Inflammatory macrophage treated with lipopolysaccharide for 4 hours (primary cell): ENCODE data around the gene USP53.
"Not testable (repeated sequence)": the region's sequence is repeated elsewhere in the genome, so short reads cannot be mapped to it uniquely, and the experiment has no call there.

ENCODE experiments used
- DNase-seq: peaks from one replicate; pipeline ENCODE4 v3.0.0-alpha.2; 2020

The USP53 gene

GRCh38 chr4:119321921-119322687, 109.6 kb downstream of the USP53 start, which contains the start of gene FABP2:
TSS of gene FABP2 (minus strand) at chr4:119322138. CDS start at chr4:119322102, 36 bp downstream.
- no peak for DNase-seq

GRCh38 chr4:119328695-119329094, 116.2 kb downstream of the USP53 start:
- no peak for DNase-seq

- DNase-seq = no peak
These were observed 117.5 kb downstream of the USP53 start for GRCh38 chr4:119329835-119330620.

GRCh38 chr4:119336332-119336979, 123.9 kb downstream of the USP53 start:
- not testable (repeated sequence) for DNase-seq

- peak; percentile 38 for DNase-seq
These were observed 124.5 kb downstream of the USP53 start for GRCh38 chr4:119337010-119337409.

GRCh38 chr4:119339895-119340294, 127.4 kb downstream of the USP53 start:
- not testable (repeated sequence) for DNase-seq

GRCh38 chr4:119343293-119343692, 130.8 kb downstream of the USP53 start:
- DNase-seq = not testable (repeated sequence)
